ENCODE measurements around the gene RNF167.

- TF ChIP-seq CTCF (optimal IDR thresholded peaks at IDR 0.05 in 1 of 3, IDR thresholded peaks at IDR 0.05 in 1 of 3, conservative IDR thresholded peaks at IDR 0.05 in 1 of 3; ENCODE audit: extremely low read depth in 1 of 3, insufficient read depth in 2 of 3, low read length in 3 of 3) (no peak), EZH2 (IDR thresholded peaks at IDR 0.05; ENCODE audit: low read length) (no peak)
Observed at GRCh38 chr17:4951486-4951885, 11.4 kb downstream of the RNF167 start.

All from keratinocyte (primary cell).